Measurements from ENCODE around the gene FBXW9.

DNA sequence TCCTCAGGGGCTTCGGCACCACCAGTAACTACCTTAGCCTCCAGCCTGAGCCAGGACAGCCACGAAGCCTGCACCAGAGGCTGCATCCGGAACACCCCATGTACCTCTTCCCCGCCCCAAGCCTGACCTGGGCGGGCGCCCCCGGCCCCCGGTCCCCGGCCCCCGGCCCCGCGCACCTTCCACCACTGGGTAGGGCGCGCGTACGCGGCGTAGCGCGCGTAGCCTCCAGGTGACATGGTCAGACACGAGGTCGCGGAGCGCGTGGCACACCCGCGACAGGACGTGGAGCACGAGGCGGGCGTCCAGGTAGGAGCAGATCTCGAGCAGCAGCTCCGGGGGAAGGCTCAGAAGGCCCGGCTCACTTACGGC lies 450 bp downstream of the FBXW9 start:
- TF ChIP-seq, protein P1, sequence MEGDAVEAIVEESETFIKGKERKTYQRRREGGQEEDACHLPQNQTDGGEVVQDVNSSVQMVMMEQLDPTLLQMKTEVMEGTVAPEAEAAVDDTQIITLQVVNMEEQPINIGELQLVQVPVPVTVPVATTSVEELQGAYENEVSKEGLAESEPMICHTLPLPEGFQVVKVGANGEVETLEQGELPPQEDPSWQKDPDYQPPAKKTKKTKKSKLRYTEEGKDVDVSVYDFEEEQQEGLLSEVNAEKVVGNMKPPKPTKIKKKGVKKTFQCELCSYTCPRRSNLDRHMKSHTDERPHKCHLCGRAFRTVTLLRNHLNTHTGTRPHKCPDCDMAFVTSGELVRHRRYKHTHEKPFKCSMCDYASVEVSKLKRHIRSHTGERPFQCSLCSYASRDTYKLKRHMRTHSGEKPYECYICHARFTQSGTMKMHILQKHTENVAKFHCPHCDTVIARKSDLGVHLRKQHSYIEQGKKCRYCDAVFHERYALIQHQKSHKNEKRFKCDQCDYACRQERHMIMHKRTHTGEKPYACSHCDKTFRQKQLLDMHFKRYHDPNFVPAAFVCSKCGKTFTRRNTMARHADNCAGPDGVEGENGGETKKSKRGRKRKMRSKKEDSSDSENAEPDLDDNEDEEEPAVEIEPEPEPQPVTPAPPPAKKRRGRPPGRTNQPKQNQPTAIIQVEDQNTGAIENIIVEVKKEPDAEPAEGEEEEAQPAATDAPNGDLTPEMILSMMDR (IDR thresholded peaks at IDR 0.05 in 8 of 11, conservative IDR thresholded peaks at IDR 0.05 in 3 of 11): no peak
- TF ChIP-seq POLR2AphosphoS5 (IDR thresholded peaks at IDR 0.05): no peak
- no peak for TF ChIP-seq POLR2A (IDR thresholded peaks at IDR 0.05)
